Measurements from ENCODE around the gene PNO1.
A peak's percentile ranks its signal among the peaks of the same experiment; 100 is the strongest.

The PNO1 gene

DNA sequence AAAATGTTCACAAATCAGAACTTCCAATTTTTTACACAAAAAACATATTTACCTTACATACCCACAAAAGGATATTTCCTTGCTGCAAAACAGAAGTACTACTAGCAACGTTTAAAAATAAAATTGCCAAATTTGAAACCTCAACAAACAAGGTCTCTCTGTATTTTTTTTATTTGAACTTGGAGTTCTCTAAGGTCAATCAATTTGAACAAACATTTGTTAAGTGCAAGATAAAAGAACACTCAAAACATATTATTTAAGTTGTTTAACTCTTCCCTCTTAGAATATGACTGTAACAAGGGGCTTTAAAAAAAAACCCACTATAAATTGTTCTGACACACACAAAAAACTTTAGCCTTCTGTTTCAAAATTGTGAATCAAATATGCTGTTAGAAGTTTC is 29.6 kb downstream of the PNO1 start:
- Histone ChIP-seq H4K20me1 (ENCODE audit: insufficient read depth, low read length) (0 out of 2 replicates have a peak, but pooled peaks cover 8% of the 10 kb centered on the region), H3K4me1 (ENCODE audit: low read length) (no peaks in the 10 kb centered on the region), H3K4me2 (ENCODE audit: low read length) (no peak overlapping the region), H2AFZ (ENCODE audit: low read depth, low read length) (no peak overlapping the region), H3K27ac (ENCODE audit: low read length) (no peak overlapping the region), H3K36me3 (replicated peaks; ENCODE audit: low read depth, low read length) (peaks cover 16% of the 10 kb centered on the region), H3K9me3 (ENCODE audit: insufficient read depth, low read length) (no peaks in the 10 kb centered on the region), H3K9ac (ENCODE audit: low read length) (no peak overlapping the region), H3K79me2 (ENCODE audit: low read length) (peaks cover 26% of the 10 kb centered on the region), H3K4me3 (ENCODE audit: low read length) (no peak overlapping the region), H3K27me3 (ENCODE audit: low read depth, low read length) (no peaks in the 10 kb centered on the region)
- TF ChIP-seq, protein P1, sequence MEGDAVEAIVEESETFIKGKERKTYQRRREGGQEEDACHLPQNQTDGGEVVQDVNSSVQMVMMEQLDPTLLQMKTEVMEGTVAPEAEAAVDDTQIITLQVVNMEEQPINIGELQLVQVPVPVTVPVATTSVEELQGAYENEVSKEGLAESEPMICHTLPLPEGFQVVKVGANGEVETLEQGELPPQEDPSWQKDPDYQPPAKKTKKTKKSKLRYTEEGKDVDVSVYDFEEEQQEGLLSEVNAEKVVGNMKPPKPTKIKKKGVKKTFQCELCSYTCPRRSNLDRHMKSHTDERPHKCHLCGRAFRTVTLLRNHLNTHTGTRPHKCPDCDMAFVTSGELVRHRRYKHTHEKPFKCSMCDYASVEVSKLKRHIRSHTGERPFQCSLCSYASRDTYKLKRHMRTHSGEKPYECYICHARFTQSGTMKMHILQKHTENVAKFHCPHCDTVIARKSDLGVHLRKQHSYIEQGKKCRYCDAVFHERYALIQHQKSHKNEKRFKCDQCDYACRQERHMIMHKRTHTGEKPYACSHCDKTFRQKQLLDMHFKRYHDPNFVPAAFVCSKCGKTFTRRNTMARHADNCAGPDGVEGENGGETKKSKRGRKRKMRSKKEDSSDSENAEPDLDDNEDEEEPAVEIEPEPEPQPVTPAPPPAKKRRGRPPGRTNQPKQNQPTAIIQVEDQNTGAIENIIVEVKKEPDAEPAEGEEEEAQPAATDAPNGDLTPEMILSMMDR (IDR thresholded peaks at IDR 0.05; ENCODE audit: low read depth, low read length) = no peak
- TF ChIP-seq EZH2phosphoT487 (IDR thresholded peaks at IDR 0.05; ENCODE audit: low read depth) = no peak

DNA sequence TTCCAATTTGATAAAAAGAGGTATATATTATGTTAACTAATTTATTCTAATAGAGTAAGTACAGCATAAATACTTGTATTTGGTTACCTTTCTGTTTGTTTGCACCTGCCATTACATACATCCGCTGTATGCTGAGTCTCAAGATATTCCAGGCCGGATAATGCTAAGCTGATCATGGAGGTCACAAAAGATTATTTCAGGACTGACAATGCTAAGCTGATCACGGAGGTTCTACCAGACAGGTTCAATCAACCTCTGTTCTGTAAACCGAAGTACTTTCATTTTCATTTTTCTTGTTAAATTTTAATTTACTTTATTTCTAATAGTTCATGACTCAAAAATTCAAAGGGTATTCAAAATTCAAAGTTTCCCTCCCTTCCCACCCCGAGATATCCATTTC is 31.1 kb downstream of the PNO1 start:
- Histone ChIP-seq H3K79me2 (ENCODE audit: low read length) (peaks cover 37% of the 10 kb centered on the region), H3K36me3 (replicated peaks; ENCODE audit: low read depth, low read length) (peaks cover 14% of the 10 kb centered on the region), H3K9ac (ENCODE audit: low read length) (no peak overlapping the region), H3K27ac (ENCODE audit: low read length) (no peak overlapping the region), H3K4me3 (ENCODE audit: low read length) (no peak overlapping the region), H3K27me3 (ENCODE audit: low read depth, low read length) (no peaks in the 10 kb centered on the region), H3K4me1 (ENCODE audit: low read length) (no peaks in the 10 kb centered on the region), H4K20me1 (ENCODE audit: insufficient read depth, low read length) (0 out of 2 replicates have a peak, but pooled peaks cover 14% of the 10 kb centered on the region), H2AFZ (ENCODE audit: low read depth, low read length) (no peak overlapping the region), H3K9me3 (ENCODE audit: insufficient read depth, low read length) (no peaks in the 10 kb centered on the region), H3K4me2 (ENCODE audit: low read length) (0 out of 2 replicates have a peak overlapping the region, but pooled peaks have one; percentile 8)
- TF ChIP-seq, protein P1 (IDR thresholded peaks at IDR 0.05; ENCODE audit: low read depth, low read length) = no peak
- no peak for TF ChIP-seq EZH2phosphoT487 (IDR thresholded peaks at IDR 0.05; ENCODE audit: low read depth)

DNA sequence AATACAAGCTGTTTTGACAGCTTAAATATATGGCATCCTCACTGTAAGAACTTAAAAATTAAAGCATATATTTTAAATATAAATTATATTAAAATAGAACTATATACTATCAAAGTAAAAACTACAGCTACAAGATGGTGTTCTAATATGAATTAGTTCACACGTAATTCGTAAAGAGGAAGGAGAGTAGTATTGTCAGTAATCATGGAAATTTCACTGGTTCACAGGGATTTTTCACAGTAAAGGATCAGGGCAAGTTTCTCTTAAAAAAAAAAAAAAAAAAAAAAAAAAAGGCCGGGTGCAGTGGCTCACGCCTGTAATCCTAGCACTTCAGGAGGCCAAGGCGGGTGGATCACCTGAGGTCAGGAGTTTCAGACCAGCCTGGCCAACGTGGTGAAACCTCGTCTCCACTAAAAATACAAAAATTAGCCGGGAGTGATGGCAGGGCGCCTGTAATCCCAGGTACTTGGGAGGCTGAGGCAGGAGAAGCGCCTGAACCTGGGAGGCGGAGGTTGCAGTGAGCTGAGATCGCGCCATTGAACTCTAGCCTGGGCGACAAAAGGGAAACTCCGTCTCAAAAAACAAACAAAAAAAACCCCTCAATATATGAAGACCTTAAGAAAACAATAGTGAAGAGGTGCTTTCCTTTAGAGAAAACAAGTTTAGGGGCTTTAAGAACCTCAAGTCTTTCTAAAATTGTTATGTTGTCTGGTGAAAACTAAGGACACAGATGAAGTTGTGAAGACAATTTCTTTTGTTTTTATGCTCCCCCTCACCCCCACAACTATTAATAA is 32.5 kb downstream of the PNO1 start:
- no peak overlapping the region for H3K4me2 ChIP-seq (ENCODE audit: low read length)
- no peak overlapping the region for H2AFZ ChIP-seq (ENCODE audit: low read depth, low read length)
- H3K9ac ChIP-seq (ENCODE audit: low read length) = no peak overlapping the region
- no peak overlapping the region for H3K27ac ChIP-seq (ENCODE audit: low read length)
- H3K27me3 ChIP-seq (ENCODE audit: low read depth, low read length) = no peaks in the 10 kb centered on the region
- H3K4me1 ChIP-seq (ENCODE audit: low read length) = no peaks in the 10 kb centered on the region
- H3K4me3 ChIP-seq (ENCODE audit: low read length) = no peak overlapping the region
- H3K9me3 ChIP-seq (ENCODE audit: insufficient read depth, low read length) = no peaks in the 10 kb centered on the region
- H3K79me2 ChIP-seq (ENCODE audit: low read length) = peaks cover 46% of the 10 kb centered on the region
- no peak for TF ChIP-seq EZH2phosphoT487 (IDR thresholded peaks at IDR 0.05; ENCODE audit: low read depth)
- TF ChIP-seq, protein P1 (IDR thresholded peaks at IDR 0.05; ENCODE audit: low read depth, low read length) = no peak
- 0 out of 2 replicates have a peak, but pooled peaks cover 16% of the 10 kb centered on the region for H4K20me1 ChIP-seq (ENCODE audit: insufficient read depth, low read length)
- peaks cover 7% of the 10 kb centered on the region for H3K36me3 ChIP-seq (replicated peaks; ENCODE audit: low read depth, low read length)

DNA sequence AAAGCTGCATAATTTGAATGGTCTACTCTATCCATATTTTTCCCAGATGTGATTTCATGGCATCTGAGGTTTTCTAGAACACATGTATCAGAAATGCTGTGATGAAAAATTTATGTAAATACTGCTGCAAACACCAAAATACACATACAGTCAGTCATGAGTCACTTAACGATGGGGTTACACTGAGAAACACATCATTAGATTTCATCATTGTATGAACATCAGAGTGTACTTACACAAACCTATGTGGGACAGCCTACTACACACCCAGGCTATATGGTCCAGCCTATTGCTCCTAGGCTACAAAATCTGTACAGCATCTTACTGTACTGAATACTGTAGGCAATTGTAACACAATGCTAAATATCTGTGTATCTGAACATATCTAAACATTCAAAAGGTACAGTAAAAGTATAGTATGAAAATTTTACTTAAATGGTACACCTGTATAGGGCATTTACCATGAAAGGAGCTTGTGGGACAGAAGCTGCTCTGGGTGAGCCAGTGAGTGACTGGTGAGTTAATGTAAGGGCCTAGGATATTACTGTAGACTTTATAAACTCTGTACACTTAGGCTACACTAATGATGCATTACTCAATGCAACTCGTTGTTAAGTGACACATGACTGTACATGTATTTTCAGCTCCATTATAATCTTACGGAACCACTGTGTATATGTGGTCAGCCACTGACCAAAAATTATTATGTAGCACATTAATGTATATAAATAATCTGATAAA is 33.5 kb downstream of the PNO1 start:
- TF ChIP-seq, protein P1 (IDR thresholded peaks at IDR 0.05; ENCODE audit: low read depth, low read length) = no peak
- TF ChIP-seq EZH2phosphoT487 (IDR thresholded peaks at IDR 0.05; ENCODE audit: low read depth) = no peak
- Histone ChIP-seq H3K9ac (ENCODE audit: low read length) (no peak overlapping the region), H3K36me3 (replicated peaks; ENCODE audit: low read depth, low read length) (peaks cover 7% of the 10 kb centered on the region), H3K4me2 (ENCODE audit: low read length) (no peak overlapping the region), H3K4me1 (ENCODE audit: low read length) (no peaks in the 10 kb centered on the region), H2AFZ (ENCODE audit: low read depth, low read length) (no peak overlapping the region), H3K79me2 (ENCODE audit: low read length) (peaks cover 56% of the 10 kb centered on the region), H3K27ac (ENCODE audit: low read length) (no peak overlapping the region), H3K9me3 (ENCODE audit: insufficient read depth, low read length) (no peaks in the 10 kb centered on the region), H4K20me1 (ENCODE audit: insufficient read depth, low read length) (peaks cover 18% of the 10 kb centered on the region; the same call in 1 of the 2 replicates), H3K4me3 (ENCODE audit: low read length) (no peak overlapping the region), H3K27me3 (ENCODE audit: low read depth, low read length) (no peaks in the 10 kb centered on the region)

Data from OCI-LY3 (cell line).